AG10803 (cell line): ENCODE measurements around the gene SLC5A11.

ENCODE experiments used
- DNase-seq: peaks from one replicate; pipeline ENCODE4 v3.0.0; 2010; ENCODE audit warnings: low read depth
- H3K4me3 ChIP-seq: 2 replicates; pipeline ENCODE4 v1.5.1; 2011; ENCODE audit warnings: mild to moderate bottlenecking, low read length, control low read depth
- TF ChIP-seq, protein P1 (sequence below): conservative IDR thresholded peaks from 2 replicates; pipeline ENCODE4 v1.5.1; 2011; ENCODE audit warnings: mild to moderate bottlenecking, low read length, control low read depth, inconsistent platforms

Gene SLC5A11

DNA sequence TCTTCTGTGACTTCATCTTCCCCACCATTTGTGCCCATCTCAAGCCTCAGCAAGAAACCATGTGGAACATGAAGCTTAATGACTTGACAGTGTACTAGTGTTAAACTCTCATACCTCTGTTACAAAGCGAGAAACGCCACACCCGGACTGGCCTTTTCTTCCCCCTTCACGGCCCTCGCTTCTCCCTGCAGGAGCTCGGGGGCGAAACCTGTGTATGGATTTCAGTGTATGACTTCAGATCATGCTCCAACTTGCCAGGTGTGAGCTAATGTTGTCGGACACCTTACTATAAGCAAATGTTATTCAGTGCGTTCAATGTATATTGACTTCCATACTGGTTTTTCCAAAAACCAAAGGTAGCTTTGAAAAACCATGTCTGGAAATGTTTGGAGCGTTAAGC, 20.1 kb upstream of the SLC5A11 start:
- TF ChIP-seq, protein P1, sequence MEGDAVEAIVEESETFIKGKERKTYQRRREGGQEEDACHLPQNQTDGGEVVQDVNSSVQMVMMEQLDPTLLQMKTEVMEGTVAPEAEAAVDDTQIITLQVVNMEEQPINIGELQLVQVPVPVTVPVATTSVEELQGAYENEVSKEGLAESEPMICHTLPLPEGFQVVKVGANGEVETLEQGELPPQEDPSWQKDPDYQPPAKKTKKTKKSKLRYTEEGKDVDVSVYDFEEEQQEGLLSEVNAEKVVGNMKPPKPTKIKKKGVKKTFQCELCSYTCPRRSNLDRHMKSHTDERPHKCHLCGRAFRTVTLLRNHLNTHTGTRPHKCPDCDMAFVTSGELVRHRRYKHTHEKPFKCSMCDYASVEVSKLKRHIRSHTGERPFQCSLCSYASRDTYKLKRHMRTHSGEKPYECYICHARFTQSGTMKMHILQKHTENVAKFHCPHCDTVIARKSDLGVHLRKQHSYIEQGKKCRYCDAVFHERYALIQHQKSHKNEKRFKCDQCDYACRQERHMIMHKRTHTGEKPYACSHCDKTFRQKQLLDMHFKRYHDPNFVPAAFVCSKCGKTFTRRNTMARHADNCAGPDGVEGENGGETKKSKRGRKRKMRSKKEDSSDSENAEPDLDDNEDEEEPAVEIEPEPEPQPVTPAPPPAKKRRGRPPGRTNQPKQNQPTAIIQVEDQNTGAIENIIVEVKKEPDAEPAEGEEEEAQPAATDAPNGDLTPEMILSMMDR: no peak
- H3K4me3 ChIP-seq: no peak overlapping the region
- DNase-seq: no peak

DNA sequence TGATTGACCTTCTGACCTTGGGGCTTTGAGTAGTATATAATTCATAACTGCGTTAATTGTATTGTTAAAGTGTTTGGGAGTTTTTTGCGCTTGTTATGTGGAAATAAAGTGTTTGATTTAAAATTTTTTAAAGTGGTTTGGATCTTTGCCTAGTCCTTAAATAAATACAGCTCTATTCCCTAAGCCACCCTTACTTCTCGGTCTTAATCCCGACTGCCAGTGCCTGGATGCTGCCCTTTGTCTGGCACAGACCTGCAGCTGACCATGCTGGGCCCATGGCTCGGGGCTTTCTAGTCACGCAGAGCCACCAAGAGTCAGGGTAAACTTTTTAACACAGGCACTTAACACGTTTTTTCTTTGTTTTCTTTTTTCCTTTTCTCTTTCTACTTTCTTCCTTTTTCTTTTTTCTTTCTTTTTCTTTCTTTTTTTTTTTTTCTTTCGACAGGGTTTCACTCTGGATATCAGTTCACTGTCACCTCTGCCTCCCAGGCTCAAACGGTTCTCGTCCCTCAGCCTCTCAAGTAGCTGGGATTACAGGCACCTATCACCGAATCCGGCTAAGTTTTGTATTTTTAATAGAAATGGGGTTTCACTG, 19.6 kb upstream of the SLC5A11 start:
- no peak for DNase-seq
- TF ChIP-seq, protein P1: no peak
- no peak overlapping the region for H3K4me3 ChIP-seq

GRCh38 chr16:24826817-24827566, 18.8 kb upstream of the SLC5A11 start:
- H3K4me3 ChIP-seq: no peak overlapping the region
- TF ChIP-seq, protein P1: no peak
- DNase-seq: no peak

- no peak for DNase-seq
- H3K4me3 ChIP-seq: no peak overlapping the region
- TF ChIP-seq, protein P1: no peak
Observed at GRCh38 chr16:24829153-24829552, 16.6 kb upstream of the SLC5A11 start.

DNA sequence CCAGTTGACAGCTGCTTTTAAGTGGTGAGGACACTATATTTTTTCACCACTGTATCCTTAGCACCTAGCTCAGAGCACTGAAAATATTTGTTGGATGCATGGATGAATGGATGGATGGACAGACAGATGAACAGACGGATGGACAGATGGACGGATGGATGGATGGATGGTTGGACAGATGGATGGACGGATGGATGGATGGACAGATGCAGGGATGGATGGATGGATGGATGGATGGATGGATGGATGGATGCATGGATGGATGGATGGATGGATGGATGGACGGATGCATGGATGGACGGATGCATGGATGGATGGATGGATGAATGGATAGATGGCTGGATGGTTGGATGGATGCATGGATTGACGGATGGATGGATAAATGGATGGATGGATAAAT, 12.4 kb upstream of the SLC5A11 start:
- H3K4me3 ChIP-seq: no peak overlapping the region
- TF ChIP-seq, protein P1: no peak
- no peak for DNase-seq

DNA sequence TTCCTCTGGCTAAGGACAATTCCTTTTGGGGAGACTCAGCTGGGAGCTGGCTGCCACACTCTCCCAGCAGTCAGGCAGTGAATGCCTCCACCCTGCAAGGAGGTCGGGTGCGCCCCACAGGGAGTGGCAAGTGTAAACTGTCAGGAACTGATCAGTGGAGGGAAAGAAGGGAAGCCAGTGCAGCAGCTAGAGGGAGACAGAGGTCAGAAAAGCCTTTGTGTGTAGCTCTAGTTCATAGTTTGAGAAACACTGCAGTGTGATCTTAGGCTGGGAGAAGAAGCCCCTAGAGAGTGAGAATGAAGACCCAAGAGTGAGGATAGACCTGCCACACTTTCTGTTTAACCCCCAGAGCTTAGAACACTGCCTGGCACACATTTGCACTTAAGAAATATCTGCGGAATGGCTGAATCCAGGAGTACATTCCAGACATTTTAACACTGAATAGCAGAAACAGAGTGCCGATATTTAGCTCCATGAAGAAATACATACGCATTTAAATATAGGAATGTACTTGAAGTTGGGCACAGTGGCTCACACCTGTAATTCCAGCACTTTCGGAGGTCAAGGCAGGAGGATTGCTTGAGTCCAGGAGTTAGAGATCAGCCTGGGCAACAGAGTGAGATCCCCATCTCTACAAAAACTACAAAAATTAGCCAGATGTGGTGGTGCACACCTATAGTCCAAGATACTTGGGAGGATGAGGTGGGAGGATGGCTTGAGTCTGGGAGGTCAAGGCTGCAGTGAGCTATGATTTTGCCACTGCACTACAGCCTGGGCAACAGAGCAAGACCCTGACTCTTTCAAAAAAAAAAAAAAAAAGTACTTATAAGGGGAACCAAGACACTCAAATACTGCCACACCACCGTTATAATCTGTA, 11.1 kb upstream of the SLC5A11 start:
- TF ChIP-seq, protein P1: peak; percentile 71
- H3K4me3 ChIP-seq: no peak overlapping the region
- DNase-seq: peak; percentile 29
